GM19023 (cell line): ENCODE results near the gene GCDH.
A peak's percentile ranks its signal among the peaks of the same experiment; 100 is the strongest.
"Not testable (repeated sequence)": the region's sequence is repeated elsewhere in the genome, so short reads cannot be mapped to it uniquely, and the experiment has no call there.

Experiments used
- ATAC-seq: cut with Tn5 transposase; IDR thresholded peaks from one replicate; pipeline ENCODE4 v1.9.1; 2021; ENCODE audit warnings: mild to moderate bottlenecking, moderate library complexity; ENCODE audit not compliant: unreplicated experiment

The GCDH gene

GRCh38 chr19:12890787-12891552, at the start of gene GCDH:
GCDH (plus strand) TSS chr19:12891160; CDS start chr19:12891305, 145 bp downstream.
- ATAC-seq: peak; percentile 94

GRCh38 chr19:12842511-12842910, 48.4 kb upstream of the GCDH start:
- ATAC-seq: no peak

GRCh38 chr19:12843328-12843727, 47.6 kb upstream of the GCDH start:
- no peak for ATAC-seq

GRCh38 chr19:12843999-12844732, 46.8 kb upstream of the GCDH start:
- ATAC-seq: no peak

GRCh38 chr19:12846613-12847012, 44.3 kb upstream of the GCDH start:
- not testable (repeated sequence) for ATAC-seq

GRCh38 chr19:12847159-12848139, 43.5 kb upstream of the GCDH start:
- ATAC-seq: no peak

- no peak for ATAC-seq
These were observed 34.3 kb upstream of the GCDH start for GRCh38 chr19:12856653-12857052.

- ATAC-seq: no peak
These were observed 32.7 kb upstream of the GCDH start for GRCh38 chr19:12858041-12858928.

- no peak for ATAC-seq
These were observed 31.4 kb upstream of the GCDH start for GRCh38 chr19:12859546-12859945.

- ATAC-seq: no peak
These were observed 26.8 kb upstream of the GCDH start for GRCh38 chr19:12864143-12864542.

GRCh38 chr19:12864721-12865715, 25.9 kb upstream of the GCDH start:
- no peak for ATAC-seq

GRCh38 chr19:12865746-12866415, 25.1 kb upstream of the GCDH start:
- ATAC-seq: no peak

GRCh38 chr19:12866416-12867119, 24.4 kb upstream of the GCDH start:
- no peak for ATAC-seq

GRCh38 chr19:12867120-12868099, 23.6 kb upstream of the GCDH start:
- no peak for ATAC-seq

GRCh38 chr19:12868540-12869112, 22.3 kb upstream of the GCDH start:
- ATAC-seq: no peak

GRCh38 chr19:12871681-12872080, 19.3 kb upstream of the GCDH start:
- no peak for ATAC-seq
